Left lung (tissue), 10 donors: Measurements from ENCODE around the gene CD101. TPM values are rescaled to one million over a fixed set of nuclear protein-coding genes. Genes with fewer than 3 reads are reported as not detected.
"Not testable (repeated sequence)": the region's sequence is repeated elsewhere in the genome, so short reads cannot be mapped to it uniquely, and the experiment has no call there.

ENCODE experiments used
- ATAC-seq: fragments of 200-7000 bp; cut with Tn5 transposase; one replicate; pipeline ENCODE4 v1.9.1; 2020; ENCODE audit warnings: moderate library complexity
- DNase-seq, 4 donors: peaks; one replicate each; pipeline ENCODE4 v3.0.0-alpha.2; 2013 to 2020
- H3K27ac ChIP-seq, 2 donors: fragments of 200-600 bp; sonication (generic) in 1 of 2; one replicate each; pipeline versions ENCODE4 v1.5.0 to v1.8.0; 2020 to 2021
- H3K27me3 ChIP-seq, 2 donors: fragments of 200-600 bp; sonication (generic) in 1 of 2; one replicate each; pipeline versions ENCODE4 v1.5.0 to v1.8.0; 2020 to 2021
- H3K36me3 ChIP-seq, 2 donors: fragments of 200-600 bp; sonication (generic) in 1 of 2; one replicate each; pipeline versions ENCODE4 v1.5.0 to v1.8.0; 2020 to 2021
- H3K4me1 ChIP-seq, 2 donors: fragments of 200-600 bp; one replicate each; pipeline ENCODE4 v1.8.0; 2021
- H3K4me3 ChIP-seq, 2 donors: fragments of 200-600 bp; sonication (generic) in 1 of 2; one replicate each; pipeline versions ENCODE4 v1.5.0 to v1.8.0; 2020 to 2021; ENCODE audit warnings: mild to moderate bottlenecking in 1 of 2
- H3K9me3 ChIP-seq, 2 donors: fragments of 200-600 bp; sonication (generic) in 1 of 2; one replicate each; pipeline versions ENCODE4 v1.5.0 to v1.8.0; 2020 to 2021
- CTCF ChIP-seq, 2 donors: fragments of 200-600 bp; sonication (generic) in 1 of 2; IDR thresholded peaks; one replicate each; pipeline versions ENCODE4 v1.5.0 to v1.8.0; 2021; ENCODE audit warnings: antibody characterized with exemption in 2 of 2
- intact Hi-C, 2 donors: fragments of 100-400 bp; cut with DNase I; formaldehyde crosslinking; loops; one replicate each; pipeline versions ENCODE4 v1.11.2 to v1.14.2; 2022
- polyA plus RNA-seq, 6 donors: library from polyadenylated mRNA; unstranded; fragments of 120-200 nt; gene quantifications; one replicate each; pipeline ENCODE4 v1.2.1, GENCODE V29; 2013; ENCODE audit not compliant: insufficient read length in 6 of 6
- total RNA-seq, 2 donors: library from RNA; stranded (reverse); fragmentation: NEBNext Ultra II Directional; extraction: Animal tissue kit (Norgen Biotek cat#: 25700); gene quantifications; one replicate each; pipeline ENCODE4 v1.2.1, GENCODE V29; 2021
- donor health status: DM: no; HTN: yes; CAD: no.
- donor health status: DM: no; HTN: no; CAD: no.

The CD101 gene
- total and polyA plus RNA-seq, 8 donors, result 1.7 to 8.3 (median 2.5) TPM

DNA sequence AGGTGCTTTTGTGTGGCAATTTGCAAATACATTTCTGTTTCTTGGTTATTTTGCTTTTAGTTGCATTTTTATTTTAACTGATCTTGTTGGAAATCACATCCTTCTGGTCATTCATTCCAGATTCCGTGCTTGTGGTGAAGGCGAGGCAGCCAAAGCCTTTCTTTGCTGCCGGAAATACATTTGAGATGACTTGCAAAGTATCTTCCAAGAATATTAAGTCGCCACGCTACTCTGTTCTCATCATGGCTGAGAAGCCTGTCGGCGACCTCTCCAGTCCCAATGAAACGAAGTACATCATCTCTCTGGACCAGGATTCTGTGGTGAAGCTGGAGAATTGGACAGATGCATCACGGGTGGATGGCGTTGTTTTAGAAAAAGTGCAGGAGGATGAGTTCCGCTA, 34.8 kb upstream of the CD101 start:
- H3K9me3 ChIP-seq, result no peaks in the 10 kb centered on the region
- TF ChIP-seq CTCF (IDR thresholded peaks at IDR 0.05), result no peak
- no peak for DNase-seq
- H3K36me3 ChIP-seq, result no peaks in the 10 kb centered on the region
- H3K27ac ChIP-seq, result no peak overlapping the region
- H3K27me3 ChIP-seq, result no peaks in the 10 kb centered on the region
- peaks cover 6% of the 10 kb centered on the region in 2 donors for H3K4me1 ChIP-seq
- no peak for ATAC-seq
- H3K4me3 ChIP-seq, result no peak overlapping the region
- intact Hi-C loops, result no loop called here

GRCh38 chr1:116968724-116969123, 32.8 kb upstream of the CD101 start:
- intact Hi-C loops, result no loop called here
- Histone ChIP-seq H3K4me3 (no peak overlapping the region), H3K27me3 (no peaks in the 10 kb centered on the region), H3K4me1 (no peaks in the 10 kb centered on the region), H3K27ac (no peak overlapping the region), H3K36me3 (no peaks in the 10 kb centered on the region), H3K9me3 (no peaks in the 10 kb centered on the region)
- no peak for TF ChIP-seq CTCF (IDR thresholded peaks at IDR 0.05)
- ATAC-seq (no peak), DNase-seq (no peak)

- TF ChIP-seq CTCF (IDR thresholded peaks at IDR 0.05), result no peak
- H3K4me1 ChIP-seq, result no peaks in the 10 kb centered on the region
- H3K9me3 ChIP-seq, result no peaks in the 10 kb centered on the region
- DNase-seq (no peak), ATAC-seq (peak; percentile 41)
- no peak overlapping the region for H3K27ac ChIP-seq
- intact Hi-C loops, result no loop called here
- no peak overlapping the region for H3K4me3 ChIP-seq
- peaks cover 0 to 10% of the 10 kb centered on the region in 2 donors for H3K36me3 ChIP-seq
- no peaks in the 10 kb centered on the region for H3K27me3 ChIP-seq
Measured at GRCh38 chr1:116971258-116971860, 30.2 kb upstream of the CD101 start.

DNA sequence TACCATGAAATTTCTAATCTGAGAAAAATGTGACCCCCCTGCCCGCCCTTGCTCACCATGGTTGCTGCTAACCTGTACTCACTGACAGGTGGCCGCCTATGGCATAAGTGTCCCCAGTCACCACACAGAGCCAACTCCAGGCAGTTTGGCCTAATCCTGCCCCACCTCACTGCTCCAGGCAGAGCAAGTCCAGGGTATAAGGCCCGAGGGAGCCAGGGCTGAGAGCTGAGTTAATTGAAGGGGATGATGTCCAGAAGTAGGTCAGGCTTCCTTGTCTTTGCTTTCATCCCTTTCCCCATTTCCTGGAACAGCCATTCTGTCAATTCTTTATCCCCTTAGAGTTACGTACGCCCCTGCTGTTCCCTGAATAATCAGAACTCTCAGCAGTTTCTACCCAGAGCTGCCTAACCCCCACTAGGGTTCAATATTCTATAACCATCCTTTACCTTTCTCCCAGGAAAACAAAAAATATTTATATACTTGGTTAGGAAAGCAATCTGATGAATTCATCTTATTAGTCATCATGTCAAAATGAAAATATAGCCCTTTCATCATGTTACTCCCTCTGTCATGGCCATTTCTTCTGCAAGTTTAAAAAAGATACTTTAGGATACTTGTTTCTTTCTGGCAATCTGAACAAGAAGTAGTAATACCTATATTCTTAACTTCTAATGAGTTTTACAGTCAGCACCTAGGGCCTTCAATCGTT, 29.4 kb upstream of the CD101 start:
- no peaks in the 10 kb centered on the region for H3K9me3 ChIP-seq
- ATAC-seq, result peak; percentile 21
- H3K27me3 ChIP-seq, result no peaks in the 10 kb centered on the region
- intact Hi-C loops, result no loop called here
- H3K4me1 ChIP-seq, result no peaks in the 10 kb centered on the region
- H3K4me3 ChIP-seq, result no peak overlapping the region
- TF ChIP-seq CTCF (IDR thresholded peaks at IDR 0.05), result no peak
- peaks cover 0 to 10% of the 10 kb centered on the region in 2 donors for H3K36me3 ChIP-seq
- no peak for DNase-seq
- no peak overlapping the region for H3K27ac ChIP-seq

DNA sequence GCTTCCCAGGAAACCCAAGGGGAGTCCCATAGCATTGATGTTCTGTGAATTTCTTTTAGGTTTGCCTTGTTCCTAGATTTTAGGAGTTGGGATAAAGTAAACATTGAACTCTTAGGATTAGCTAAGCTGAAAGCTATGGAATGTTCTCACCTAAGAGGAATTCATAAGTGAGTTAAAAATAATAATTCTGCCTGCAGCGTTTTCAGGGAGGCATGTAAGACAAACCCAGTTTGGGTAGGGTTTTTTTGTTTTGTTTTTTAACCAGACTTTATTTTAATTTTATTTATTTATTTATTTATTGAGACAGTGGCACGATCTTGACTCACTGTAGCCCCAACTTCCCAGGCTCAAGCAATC, 28.9 kb upstream of the CD101 start:
- no peak overlapping the region for H3K27ac ChIP-seq

DNA sequence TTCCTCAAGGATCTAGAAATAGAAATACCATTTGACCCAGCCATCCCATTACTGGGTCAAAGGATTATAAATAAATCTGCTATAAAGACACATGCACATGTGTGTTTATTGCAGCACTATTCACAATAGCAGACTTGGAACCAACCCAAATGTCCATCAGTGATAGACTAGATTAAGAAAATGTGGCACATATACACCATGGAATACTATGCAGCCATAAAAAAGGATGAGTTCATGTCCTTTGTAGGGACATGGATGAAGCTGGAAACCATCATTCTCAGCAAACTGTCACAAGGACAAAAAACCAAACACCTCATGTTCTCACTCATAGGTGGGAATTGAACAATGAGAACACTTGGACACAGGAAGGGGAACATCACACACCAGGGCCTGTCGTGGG, 21.3 kb upstream of the CD101 start:
- DNase-seq, ATAC-seq: not testable (repeated sequence)

More for the DNA sequence above, 28.9 kb upstream of the CD101 start:
- Histone ChIP-seq H3K4me3 (no peak overlapping the region), H3K36me3 (peaks cover 0 to 10% of the 10 kb centered on the region in 2 donors), H3K27me3 (no peaks in the 10 kb centered on the region), H3K9me3 (no peaks in the 10 kb centered on the region), H3K4me1 (no peaks in the 10 kb centered on the region)
- intact Hi-C loops, result no loop called here
- TF ChIP-seq CTCF (IDR thresholded peaks at IDR 0.05), result no peak
- ATAC-seq (peak; percentile 81), DNase-seq (no peak)

More for the DNA sequence above, 21.3 kb upstream of the CD101 start:
- H3K9me3 ChIP-seq, H3K4me3 ChIP-seq, H3K27me3 ChIP-seq, H3K4me1 ChIP-seq, intact Hi-C loops, H3K27ac ChIP-seq, H3K36me3 ChIP-seq: not testable (repeated sequence)
